Mesenchymal stem cell (in vitro differentiated cells and primary cell): ENCODE measurements around the gene PRRC2B.

ENCODE experiments used
- DNase-seq: peaks from one replicate; pipeline ENCODE4 v3.0.0-alpha.2; 2013
- H2AFZ ChIP-seq: one replicate; pipeline ENCODE4 v1.6.1; 2013; ENCODE audit warnings: low read depth, mild to moderate bottlenecking, control low read depth, inconsistent platforms, low read length, moderate library complexity
- H2AK5ac ChIP-seq: 2 replicates; pipeline ENCODE4 v1.6.1; 2013; ENCODE audit warnings: low read length, moderate library complexity, mild to moderate bottlenecking, inconsistent platforms; ENCODE audit not compliant: severe bottlenecking
- H2BK120ac ChIP-seq: one replicate; pipeline ENCODE4 v1.6.1; 2013; ENCODE audit warnings: low read depth, mild to moderate bottlenecking, inconsistent platforms, low read length, moderate library complexity
- H2BK12ac ChIP-seq, 2 experiments: one replicate each; pipeline ENCODE4 v1.6.1; 2013; ENCODE audit warnings: inconsistent platforms in 2 of 2, low read length in 2 of 2, mild to moderate bottlenecking in 2 of 2, moderate library complexity in 2 of 2, control low read depth in 1 of 2
- H2BK15ac ChIP-seq: one replicate; pipeline ENCODE4 v1.6.1; 2013; ENCODE audit warnings: mild to moderate bottlenecking, low read depth, inconsistent platforms; ENCODE audit not compliant: poor library complexity, severe bottlenecking
- H2BK5ac ChIP-seq: 2 replicates; pipeline ENCODE4 v1.6.1; 2013; ENCODE audit warnings: low read depth, mild to moderate bottlenecking, low read length, control low read depth, inconsistent platforms; ENCODE audit not compliant: poor library complexity, severe bottlenecking
- H3K14ac ChIP-seq, 2 experiments: one replicate each; pipeline ENCODE4 v1.6.1; 2013; ENCODE audit warnings: inconsistent platforms in 2 of 2, low read length in 2 of 2, control low read depth in 1 of 2, mild to moderate bottlenecking in 1 of 2, moderate library complexity in 1 of 2
- H3K18ac ChIP-seq, 2 experiments: one replicate each; pipeline ENCODE4 v1.6.1; 2013; ENCODE audit warnings: inconsistent platforms in 2 of 2, low read length in 2 of 2, control low read depth in 1 of 2, low read depth in 1 of 2, mild to moderate bottlenecking in 1 of 2
- H3K23ac ChIP-seq, 2 experiments: one replicate each; pipeline ENCODE4 v1.6.1; 2013; ENCODE audit warnings: inconsistent platforms in 2 of 2, low read length in 2 of 2, mild to moderate bottlenecking in 2 of 2, moderate library complexity in 2 of 2, control low read depth in 1 of 2
- H3K27ac ChIP-seq: 2 replicates; pipeline ENCODE4 v1.5.1; 2013; ENCODE audit warnings: mild to moderate bottlenecking, moderate library complexity, low read length, control low read depth, inconsistent platforms; ENCODE audit not compliant: poor library complexity, severe bottlenecking
- H3K27me3 ChIP-seq, 2 experiments: 2 replicates each; pipeline versions ENCODE4 v1.6.1 to v1.7.0; 2013; ENCODE audit warnings: low read length in 2 of 2, mild to moderate bottlenecking in 2 of 2, moderate library complexity in 2 of 2, control low read depth in 1 of 2, inconsistent platforms in 1 of 2; ENCODE audit not compliant: control insufficient read depth in 1 of 2, insufficient read depth in 1 of 2
- H3K36me3 ChIP-seq, 2 experiments: 2 replicates each; pipeline versions ENCODE4 v1.6.1 to v1.7.0; 2013; ENCODE audit warnings: low read length in 2 of 2, control low read depth in 1 of 2, inconsistent platforms in 1 of 2, low read depth in 1 of 2, mild to moderate bottlenecking in 1 of 2; ENCODE audit not compliant: insufficient read depth in 2 of 2, control insufficient read depth in 1 of 2
- H3K4ac ChIP-seq, 2 experiments: one replicate each; pipeline ENCODE4 v1.6.1; 2013; ENCODE audit warnings: inconsistent platforms in 2 of 2, low read length in 2 of 2, mild to moderate bottlenecking in 2 of 2, moderate library complexity in 2 of 2, control low read depth in 1 of 2, low read depth in 1 of 2
- H3K4me1 ChIP-seq: 2 replicates; pipeline ENCODE4 v1.6.1; 2013; ENCODE audit warnings: low read depth, low read length, control low read depth; ENCODE audit not compliant: control insufficient read depth, insufficient read depth
- H3K4me2 ChIP-seq: 2 replicates; pipeline ENCODE4 v1.6.1; 2013; ENCODE audit warnings: low read length, mild to moderate bottlenecking, inconsistent platforms; ENCODE audit not compliant: poor library complexity, severe bottlenecking
- H3K4me3 ChIP-seq, 2 experiments: 2 replicates each; pipeline versions ENCODE4 v1.5.1 to v1.7.0; 2013; ENCODE audit warnings: low read length in 2 of 2, mild to moderate bottlenecking in 2 of 2, control low read depth in 1 of 2, low read depth in 1 of 2; ENCODE audit not compliant: insufficient read depth in 1 of 2
- H3K79me1 ChIP-seq: replicated peaks from 2 replicates; pipeline ENCODE4 v1.6.1; 2013; ENCODE audit warnings: mild to moderate bottlenecking, control low read depth, low read length, inconsistent platforms; ENCODE audit not compliant: poor library complexity, severe bottlenecking
- H3K9ac ChIP-seq: 2 replicates; pipeline ENCODE4 v1.7.0; 2013; ENCODE audit warnings: mild to moderate bottlenecking, low read length, moderate library complexity
- H3K9me3 ChIP-seq: 2 replicates; pipeline ENCODE4 v1.7.0; 2013; ENCODE audit warnings: mild to moderate bottlenecking, low read length; ENCODE audit not compliant: control insufficient read depth
- H4K8ac ChIP-seq: one replicate; pipeline ENCODE4 v1.6.1; 2013; ENCODE audit warnings: inconsistent platforms, mild to moderate bottlenecking, low read length, moderate library complexity
- H4K91ac ChIP-seq: one replicate; pipeline ENCODE4 v1.6.1; 2013; ENCODE audit warnings: mild to moderate bottlenecking, low read length, inconsistent platforms
- WGBS: methylation state at CpG from one replicate; pipeline ENCODE4 v1.1.7; 2013; ENCODE audit warnings: mixed read lengths; 5-methylcytosine and 5-hydroxymethylcytosine counted together

The PRRC2B gene

DNA sequence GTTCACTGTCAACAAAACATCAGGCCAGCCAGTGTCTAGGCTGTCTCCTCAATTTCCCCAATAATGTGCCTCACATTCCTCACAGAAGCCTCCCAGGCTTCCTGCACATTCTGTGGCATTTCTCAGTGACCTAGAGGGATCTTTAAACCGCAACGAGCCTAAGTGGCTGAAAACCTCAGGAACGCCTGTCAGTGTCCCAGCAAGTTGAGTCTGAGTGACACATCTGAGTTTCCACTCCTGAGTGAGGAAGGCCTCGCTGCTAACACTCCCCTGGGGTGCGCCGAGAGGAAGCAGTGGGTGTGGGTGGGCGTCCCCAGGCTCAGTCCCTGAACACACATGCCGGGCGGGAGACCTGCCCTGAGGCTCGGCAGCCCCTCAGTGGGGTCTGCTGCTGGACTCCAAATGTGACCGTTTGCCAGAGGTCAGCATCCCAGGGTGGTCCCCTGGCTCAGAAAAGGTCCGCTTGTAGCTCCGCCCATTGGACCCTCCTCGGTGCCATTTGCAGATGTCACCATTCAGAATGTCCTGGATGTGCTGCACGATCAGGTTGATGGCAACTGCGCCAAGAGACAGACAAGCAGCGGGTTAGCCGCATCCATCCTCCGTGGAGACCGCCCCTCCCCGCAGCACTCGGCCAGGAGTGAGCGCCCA, 130.9 kb downstream of the PRRC2B start:
- H2AK5ac ChIP-seq, result no peak overlapping the region
- H3K4me1 ChIP-seq, result peaks cover 8% of the 10 kb centered on the region
- WGBS, result 93% methylated on average over 23 of the region's 23 CpGs
- H3K14ac ChIP-seq, result no peak overlapping the region
- no peak overlapping the region for H2AFZ ChIP-seq
- no peak overlapping the region for H4K91ac ChIP-seq
- no peak overlapping the region for H3K18ac ChIP-seq
- H3K4ac ChIP-seq, result no peak overlapping the region
- no peak overlapping the region for H3K23ac ChIP-seq
- H2BK15ac ChIP-seq, result no peak overlapping the region
- H3K9me3 ChIP-seq, result no peaks in the 10 kb centered on the region
- no peak overlapping the region for H3K4me3 ChIP-seq
- no peak overlapping the region for H3K9ac ChIP-seq
- no peak overlapping the region for H2BK120ac ChIP-seq
- peaks cover 13% of the 10 kb centered on the region for H3K79me1 ChIP-seq
- H3K27ac ChIP-seq, result no peak overlapping the region
- peak; percentile 52 for DNase-seq
- H2BK5ac ChIP-seq, result no peak overlapping the region
- no peak overlapping the region for H2BK12ac ChIP-seq
- H3K36me3 ChIP-seq, result peaks cover 90 to 95% of the 10 kb centered on the region in 2 experiments
- no peak overlapping the region for H4K8ac ChIP-seq
- no peak overlapping the region for H3K4me2 ChIP-seq
- H3K27me3 ChIP-seq, result no peaks in the 10 kb centered on the region

DNA sequence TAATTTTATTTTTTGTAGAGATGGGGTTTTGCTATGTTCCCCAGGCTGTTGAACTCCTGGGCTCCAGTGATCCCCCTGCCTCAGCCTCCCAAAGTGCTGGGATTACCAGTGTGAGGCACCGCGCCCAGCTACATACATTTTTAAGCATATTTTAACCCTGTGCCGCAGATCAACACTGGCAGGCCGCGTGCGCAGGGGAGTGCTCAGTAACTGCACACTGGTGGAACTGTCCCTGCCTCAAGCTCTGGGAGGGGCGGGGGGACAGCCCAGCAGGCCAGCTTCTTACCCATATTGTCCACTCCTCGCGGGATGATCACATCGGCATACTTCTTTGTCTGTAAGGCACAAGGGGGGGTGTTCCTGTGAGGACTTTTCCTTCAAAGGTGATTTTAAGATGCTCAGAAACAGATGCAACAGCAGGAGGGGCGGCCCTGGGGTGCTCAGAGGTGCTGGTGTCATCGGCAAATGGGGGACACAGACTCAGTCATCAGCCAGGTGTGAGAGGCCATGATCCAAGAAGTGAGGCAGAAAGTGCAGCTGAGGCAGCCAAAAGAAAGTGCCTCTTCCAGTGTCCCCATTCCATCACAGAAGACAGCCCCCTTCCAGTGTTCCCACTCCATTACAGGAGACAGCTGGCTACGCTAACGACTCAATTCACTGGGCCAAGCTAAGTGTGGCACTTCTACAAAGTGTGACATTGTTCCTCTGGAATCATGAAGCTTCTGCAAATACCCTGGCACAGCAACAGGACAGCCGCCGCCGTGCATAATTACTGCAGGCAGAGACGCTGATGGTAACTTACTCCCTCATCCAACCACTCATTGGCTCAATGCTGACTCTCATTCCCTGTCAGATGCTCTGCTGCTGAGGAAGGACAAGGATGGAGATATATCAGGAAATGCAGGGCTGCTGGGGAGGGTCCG, 132.0 kb downstream of the PRRC2B start:
- no peaks in the 10 kb centered on the region for H3K27me3 ChIP-seq
- WGBS, result 92% methylated on average over 18 of the region's 19 CpGs
- H2AK5ac ChIP-seq, result no peak overlapping the region

DNA sequence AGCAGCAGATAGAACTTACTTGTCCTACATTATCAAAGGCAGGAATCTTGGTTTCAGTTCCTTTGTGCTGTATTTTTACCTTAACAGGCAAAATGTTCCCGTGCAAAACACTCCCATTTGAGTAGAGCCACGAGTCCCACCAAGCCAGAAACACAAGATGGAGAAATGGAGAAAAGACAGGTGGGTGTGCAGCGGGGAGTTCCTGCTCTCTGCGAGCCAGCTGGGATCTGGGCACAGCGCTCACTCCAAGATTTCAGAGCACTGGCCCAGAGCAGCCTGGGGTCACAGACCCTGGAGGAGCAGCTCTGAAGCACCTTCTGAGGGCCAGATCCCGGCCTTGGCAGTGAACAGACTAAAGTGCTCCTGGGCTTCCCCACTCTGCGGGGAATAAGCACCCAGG, 134.3 kb downstream of the PRRC2B start:
- 97% methylated on average over 7 of the region's 7 CpGs for WGBS

More for the DNA sequence above, 132.0 kb downstream of the PRRC2B start:
- H3K27ac ChIP-seq, result no peak overlapping the region
- H4K91ac ChIP-seq, result no peak overlapping the region
- no peak overlapping the region for H2BK15ac ChIP-seq
- H3K36me3 ChIP-seq, result peaks cover 84 to 86% of the 10 kb centered on the region in 2 experiments
- H3K4me2 ChIP-seq, result no peak overlapping the region
- H3K79me1 ChIP-seq, result peaks cover 22% of the 10 kb centered on the region
- H3K23ac ChIP-seq, result no peak overlapping the region
- H3K18ac ChIP-seq, result no peak overlapping the region
- H3K14ac ChIP-seq, result no peak overlapping the region
- no peak overlapping the region for H2AFZ ChIP-seq
- DNase-seq, result no peak
- H2BK120ac ChIP-seq, result no peak overlapping the region
- no peak overlapping the region for H3K4me3 ChIP-seq
- H3K9me3 ChIP-seq, result no peaks in the 10 kb centered on the region
- no peak overlapping the region for H2BK12ac ChIP-seq
- H2BK5ac ChIP-seq, result no peak overlapping the region
- H4K8ac ChIP-seq, result no peak overlapping the region
- no peak overlapping the region for H3K4ac ChIP-seq
- H3K4me1 ChIP-seq, result peaks cover 15% of the 10 kb centered on the region
- no peak overlapping the region for H3K9ac ChIP-seq

DNA sequence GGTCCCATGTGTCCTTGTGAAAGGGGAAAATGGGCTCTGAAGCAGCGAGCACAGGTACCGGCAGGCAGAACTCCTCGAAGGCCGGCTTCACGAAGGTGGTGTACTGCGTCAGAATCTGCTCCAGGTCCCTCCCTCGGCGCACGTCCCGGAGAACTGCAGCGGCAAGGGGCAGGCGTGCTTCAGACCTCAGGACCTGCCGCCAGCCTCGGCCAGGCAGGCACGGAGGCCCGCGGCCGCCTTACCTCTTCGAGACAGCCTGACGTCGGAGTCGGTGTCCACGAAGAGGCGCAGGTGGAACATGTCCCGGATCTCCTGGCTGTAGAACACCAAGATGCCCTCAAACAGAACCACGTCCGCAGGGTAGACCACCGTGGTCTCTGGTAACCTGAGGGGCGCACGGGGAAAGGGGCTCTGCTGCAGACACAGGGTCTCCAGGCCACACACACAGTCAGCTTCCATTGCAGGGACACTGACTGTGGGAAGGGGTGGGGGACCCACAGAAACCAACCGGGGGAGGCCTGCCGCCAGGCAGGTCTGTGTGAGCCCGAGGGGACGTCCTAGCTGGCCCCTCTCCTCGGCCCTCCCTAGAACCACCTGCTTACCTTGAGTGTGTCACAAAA, 135.1 kb downstream of the PRRC2B start:
- Histone ChIP-seq H2BK120ac (no peak overlapping the region), H3K4me1 (peaks cover 19% of the 10 kb centered on the region), H3K27me3 (no peaks in the 10 kb centered on the region), H3K4ac (no peak overlapping the region), H2BK15ac (no peak overlapping the region), H4K91ac (no peak overlapping the region), H3K4me2 (no peak overlapping the region), H3K27ac (no peak overlapping the region), H3K9me3 (no peaks in the 10 kb centered on the region), H3K14ac (no peak overlapping the region), H3K23ac (no peak overlapping the region), H3K4me3 (no peak overlapping the region), H2AFZ (no peak overlapping the region), H3K79me1 (peaks cover 23% of the 10 kb centered on the region), H4K8ac (no peak overlapping the region), H3K9ac (no peak overlapping the region), H2BK5ac (no peak overlapping the region), H3K36me3 (peaks cover 54 to 55% of the 10 kb centered on the region in 2 experiments), H2AK5ac (no peak overlapping the region), H2BK12ac (no peak overlapping the region), H3K18ac (no peak overlapping the region)
- 96% methylated on average over 35 of the region's 35 CpGs for WGBS
- DNase-seq, result no peak

More for the DNA sequence above, 134.3 kb downstream of the PRRC2B start:
- Histone ChIP-seq H2BK5ac (no peak overlapping the region), H3K9me3 (no peaks in the 10 kb centered on the region), H3K79me1 (peaks cover 23% of the 10 kb centered on the region), H3K4me2 (no peak overlapping the region), H2BK12ac (no peak overlapping the region), H3K36me3 (peaks cover 62 to 63% of the 10 kb centered on the region in 2 experiments), H3K23ac (no peak overlapping the region), H2BK15ac (no peak overlapping the region), H3K18ac (no peak overlapping the region), H2BK120ac (no peak overlapping the region), H3K27me3 (no peaks in the 10 kb centered on the region), H4K8ac (no peak overlapping the region), H3K4me3 (no peak overlapping the region), H2AFZ (no peak overlapping the region), H3K4ac (no peak overlapping the region), H2AK5ac (no peak overlapping the region), H3K4me1 (peaks cover 19% of the 10 kb centered on the region), H3K27ac (no peak overlapping the region), H3K9ac (no peak overlapping the region), H3K14ac (no peak overlapping the region), H4K91ac (no peak overlapping the region)
- no peak for DNase-seq
